H1 (cell line): Measurements from ENCODE around the gene PRKCA. TPM values are rescaled to one million over a fixed set of nuclear protein-coding genes. Genes with fewer than 3 reads are reported as not detected.

Source experiments
- ASH2L ChIP-seq: fragments of 200-600, 300-600 bp; sonication (generic); IDR thresholded peaks from one replicate; pipeline ENCODE4 v1.7.1; 2017; ENCODE audit warnings: low read length
- FOSL1 ChIP-seq: IDR thresholded peaks from 2 replicates; pipeline ENCODE4 v1.6.1; 2011; ENCODE audit warnings: mild to moderate bottlenecking, low read depth, low read length, moderate library complexity; ENCODE audit not compliant: insufficient read depth
- POLR2AphosphoS5 ChIP-seq: IDR thresholded peaks from 2 replicates; pipeline ENCODE4 v1.6.1; 2011; ENCODE audit warnings: low read depth, low read length
- polyA plus RNA-seq, 7 experiments: library from polyadenylated mRNA; depleted of rRNA in 3 of 7; stranded (reverse) in 5 of 7; unstranded in 2 of 7; fragments of >200 nt in 5 of 7; fragments of 200-250 nt in 2 of 7; gene quantifications; 1 replicate in 5 of 7; 2 replicates in 1 of 7; 4 replicates in 1 of 7; pipeline versions ENCODE4 v1.2.1 to v1.2.3, GENCODE V29; 2011 to 2013; ENCODE audit warnings: missing spikeins in 2 of 7, mixed read lengths in 2 of 7
- total RNA-seq: library from RNA; stranded (reverse); fragmentation: NEBNext Ultra II Directional; extraction: Animal tissue kit (Norgen Biotek cat#: 25700); gene quantifications from 2 replicates; pipeline ENCODE4 v1.2.1, GENCODE V29; 2021

The PRKCA gene
- total and polyA plus RNA-seq, 2 of the 8 experiments (the other 6 are each of a cell fraction or from before 2014, with no cell fraction given) = 5.8 to 17.8 TPM

DNA sequence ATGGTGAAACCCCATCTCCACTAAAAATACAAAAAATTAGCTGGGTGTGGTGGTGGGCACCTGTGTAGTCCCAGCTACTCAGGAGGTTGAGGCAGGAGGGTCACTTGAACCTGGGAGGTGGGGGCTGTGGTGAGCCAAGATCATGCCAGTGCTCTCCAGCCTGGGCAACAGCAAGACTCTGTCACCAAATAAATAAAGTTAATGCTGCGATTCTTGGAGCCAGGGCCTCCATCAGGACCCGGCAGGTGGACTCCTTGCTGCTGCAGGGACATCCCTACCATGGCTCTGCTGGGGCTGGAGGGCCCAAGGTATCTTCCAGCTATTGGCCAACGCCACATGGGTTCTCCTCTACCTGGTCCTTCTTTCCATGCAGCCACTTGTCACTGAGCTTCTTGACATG is 450.0 kb downstream of the PRKCA start (continued):
- no peak for TF ChIP-seq ASH2L
- no peak for TF ChIP-seq FOSL1
- no peak for TF ChIP-seq POLR2AphosphoS5
